ENCODE results near the gene SOWAHA.
"Not testable (repeated sequence)": the region's sequence is repeated elsewhere in the genome, so short reads cannot be mapped to it uniquely, and the experiment has no call there.

Gene SOWAHA

DNA sequence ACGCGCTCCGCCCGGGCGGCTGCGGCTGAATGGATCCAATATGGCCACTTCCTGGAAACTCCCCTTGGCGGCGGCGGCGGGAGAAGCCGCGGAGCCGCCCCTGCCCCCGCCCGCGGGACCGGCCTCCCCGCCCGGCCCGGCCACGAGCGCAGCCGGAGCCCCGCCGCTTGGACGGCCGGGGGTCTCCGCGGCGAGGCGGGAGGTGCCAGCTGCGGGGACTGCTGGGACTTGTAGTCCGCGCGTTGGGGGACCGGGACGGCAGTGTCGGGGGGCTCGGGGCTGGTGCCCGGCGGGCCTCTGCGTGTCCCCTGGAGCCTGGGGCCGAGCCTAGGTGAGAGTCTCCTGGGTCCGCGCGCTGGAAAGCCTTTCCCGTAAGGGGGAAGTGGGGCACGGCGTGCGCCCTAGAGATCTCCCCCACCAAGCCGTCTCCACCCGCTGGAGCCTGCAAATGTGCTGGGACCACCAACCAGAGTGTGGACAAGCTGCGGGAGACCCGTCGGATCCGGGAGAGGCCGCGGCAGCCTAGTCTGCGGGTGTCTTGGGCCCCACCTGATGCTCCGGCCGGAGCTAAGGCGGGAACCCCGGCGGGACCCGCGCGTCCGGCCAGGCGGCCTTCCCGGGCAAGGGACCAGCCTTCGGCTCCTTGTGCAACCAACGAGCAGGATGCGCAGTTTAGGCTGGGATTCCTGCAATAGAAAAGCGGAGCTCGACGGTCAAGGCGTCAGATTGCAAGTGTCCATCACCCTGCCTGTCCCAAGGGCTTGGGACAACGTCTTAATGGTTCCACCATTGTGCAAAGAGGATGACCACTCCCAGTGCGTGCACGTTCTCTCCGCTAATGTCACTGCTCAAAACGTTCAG, 35.7 kb upstream of the SOWAHA start, which contains the start of gene SEPTIN8:
Gene SEPTIN8, minus strand, starts transcription at position 31 of the 861 bp plus-strand sequence. CDS start 102 bp downstream, outside the sequence.
- DNase-seq (ENCODE audit: low read depth, low spot score): no peak

DNA sequence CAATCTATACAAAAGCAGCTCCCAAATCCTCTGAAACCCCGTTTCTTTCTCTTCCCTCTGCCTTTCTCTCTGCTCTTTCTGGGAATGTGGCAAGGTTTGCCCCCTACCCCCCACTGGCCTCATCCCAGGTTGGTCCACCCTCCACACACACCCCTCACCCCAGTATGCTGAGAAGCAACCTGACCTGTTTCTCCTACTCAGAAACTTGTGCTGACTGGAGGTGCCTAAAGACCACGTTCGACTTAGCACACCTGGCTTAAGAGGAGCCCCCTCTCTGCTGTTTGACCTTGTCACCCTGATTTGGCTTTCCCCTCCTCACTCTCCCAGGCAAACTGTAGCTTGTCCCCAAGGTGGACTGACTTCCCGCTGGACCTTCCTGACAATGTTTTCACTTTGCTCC, 35.0 kb upstream of the SOWAHA start:
- no peak for DNase-seq (ENCODE audit: low read depth, low spot score)

DNA sequence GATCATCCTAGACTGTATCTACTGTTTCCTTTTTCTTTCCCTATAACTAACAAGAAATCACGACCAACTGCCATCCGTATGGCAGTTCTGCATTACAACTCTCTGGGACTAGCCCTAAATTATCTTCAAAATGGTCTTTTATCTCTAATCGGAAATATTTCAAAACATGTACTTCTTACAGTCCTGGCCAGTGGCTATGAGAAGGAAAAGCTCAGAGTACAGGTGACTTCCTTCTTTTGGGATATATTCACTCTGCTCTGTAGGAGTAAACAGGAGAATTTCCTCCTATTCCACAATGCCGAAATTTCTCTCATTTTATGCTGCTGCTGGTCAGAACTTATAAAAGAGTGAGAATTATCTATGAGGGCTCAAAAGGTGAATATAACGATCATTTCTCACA, 34.2 kb upstream of the SOWAHA start:
- DNase-seq (ENCODE audit: low read depth, low spot score): no peak

GRCh38 chr5:132779961-132780360, 33.1 kb upstream of the SOWAHA start:
- DNase-seq (ENCODE audit: low read depth, low spot score): no peak

DNA sequence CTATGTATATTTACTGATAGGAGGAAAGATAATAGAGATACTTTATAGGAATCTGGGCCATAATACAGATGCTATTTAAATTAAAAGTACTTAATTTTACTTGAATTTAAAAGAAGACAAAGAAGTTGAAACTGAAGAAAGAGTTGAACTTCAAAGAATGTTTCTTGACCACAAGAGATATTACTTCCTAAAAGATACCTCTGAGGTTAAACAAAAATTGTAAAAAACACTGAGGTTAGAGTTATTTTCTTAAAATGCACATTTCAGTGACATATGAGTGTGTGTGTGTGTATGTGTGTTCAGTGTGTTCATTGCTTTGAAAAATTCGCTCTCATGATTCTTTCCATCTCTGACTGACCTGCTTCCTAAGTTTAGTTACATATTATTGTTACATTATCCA, 32.5 kb upstream of the SOWAHA start:
- DNase-seq (ENCODE audit: low read depth, low spot score): no peak

- no peak for DNase-seq (ENCODE audit: low read depth, low spot score)
Measured at GRCh38 chr5:132781029-132781428, 32.1 kb upstream of the SOWAHA start.

GRCh38 chr5:132782101-132782500, 31.0 kb upstream of the SOWAHA start:
- no peak for DNase-seq (ENCODE audit: low read depth, low spot score)

GRCh38 chr5:132785365-132785764, 27.7 kb upstream of the SOWAHA start:
- no peak for DNase-seq (ENCODE audit: low read depth, low spot score)

- DNase-seq (ENCODE audit: low read depth, low spot score): no peak
Measured at GRCh38 chr5:132785864-132786263, 27.2 kb upstream of the SOWAHA start.

GRCh38 chr5:132787076-132787475, 26.0 kb upstream of the SOWAHA start:
- no peak for DNase-seq (ENCODE audit: low read depth, low spot score)

- DNase-seq (ENCODE audit: low read depth, low spot score): no peak
Measured at GRCh38 chr5:132788508-132788907, 24.6 kb upstream of the SOWAHA start.

DNA sequence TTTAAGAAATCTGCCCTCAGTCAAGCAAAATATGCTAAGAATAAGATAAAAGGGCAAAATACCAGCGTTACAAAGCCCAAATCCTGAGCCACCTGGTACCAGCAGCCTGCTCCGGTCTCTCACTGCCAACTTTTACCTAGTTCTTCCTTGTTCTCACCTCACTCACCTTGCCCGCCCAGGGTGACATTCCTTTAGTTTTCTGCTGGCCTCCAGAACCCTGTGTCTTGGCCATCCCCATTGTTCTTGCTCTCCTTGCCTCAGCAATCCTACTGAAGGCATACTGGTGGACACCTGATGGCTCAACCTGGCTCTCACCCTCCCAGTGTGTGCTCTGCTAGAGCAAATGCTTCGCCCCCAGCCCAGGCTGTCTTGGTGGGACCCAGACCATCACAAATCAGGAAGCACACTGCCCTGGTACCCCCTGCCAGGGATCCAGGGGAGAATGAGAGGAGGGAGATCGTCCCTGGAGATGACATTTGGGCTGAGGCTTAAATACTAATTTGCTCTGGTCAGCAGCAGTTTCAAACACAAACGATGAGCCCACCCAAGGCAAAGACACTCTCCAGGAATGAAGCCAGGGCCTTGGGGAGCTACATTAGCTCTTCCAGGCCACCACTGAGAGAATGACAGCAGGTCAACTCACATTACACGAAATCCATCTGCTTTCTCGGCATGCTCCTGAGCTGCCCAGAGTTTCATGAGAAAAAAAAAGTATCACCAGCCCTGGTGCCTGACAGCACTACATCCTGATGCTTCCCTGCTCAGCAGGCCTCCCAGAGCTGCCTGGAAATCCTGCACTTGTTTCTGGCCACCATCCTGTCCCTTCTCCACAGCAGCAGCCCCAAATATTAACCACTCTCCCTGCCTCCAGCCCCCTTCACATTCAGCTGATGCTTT, 23.9 kb upstream of the SOWAHA start:
- no peak for DNase-seq (ENCODE audit: low read depth, low spot score)

- DNase-seq (ENCODE audit: low read depth, low spot score): no peak
Measured at GRCh38 chr5:132790201-132790865, 22.8 kb upstream of the SOWAHA start.

DNA sequence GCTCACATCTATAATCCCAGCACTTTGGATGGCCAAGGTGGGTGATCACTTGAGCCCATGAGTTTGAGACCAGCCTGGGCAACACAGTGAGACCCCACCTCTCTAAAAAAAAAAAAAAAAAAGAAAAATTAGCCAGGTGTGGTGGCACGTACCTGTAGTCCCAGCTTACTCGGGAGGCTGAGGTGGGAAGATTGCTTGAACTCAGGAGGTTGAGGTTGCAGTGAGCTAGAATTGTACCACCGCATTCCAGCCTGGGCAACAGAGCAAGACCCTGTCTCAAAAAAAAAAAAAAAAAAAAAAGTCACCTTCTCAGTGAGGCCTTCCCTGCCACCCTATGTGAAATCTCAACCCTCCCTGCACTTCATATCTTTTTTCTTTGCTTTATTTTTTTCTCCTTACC, 22.1 kb upstream of the SOWAHA start:
- no peak for DNase-seq (ENCODE audit: low read depth, low spot score)

- no peak for DNase-seq (ENCODE audit: low read depth, low spot score)
Measured at GRCh38 chr5:132797651-132798050, 15.5 kb upstream of the SOWAHA start.

DNA sequence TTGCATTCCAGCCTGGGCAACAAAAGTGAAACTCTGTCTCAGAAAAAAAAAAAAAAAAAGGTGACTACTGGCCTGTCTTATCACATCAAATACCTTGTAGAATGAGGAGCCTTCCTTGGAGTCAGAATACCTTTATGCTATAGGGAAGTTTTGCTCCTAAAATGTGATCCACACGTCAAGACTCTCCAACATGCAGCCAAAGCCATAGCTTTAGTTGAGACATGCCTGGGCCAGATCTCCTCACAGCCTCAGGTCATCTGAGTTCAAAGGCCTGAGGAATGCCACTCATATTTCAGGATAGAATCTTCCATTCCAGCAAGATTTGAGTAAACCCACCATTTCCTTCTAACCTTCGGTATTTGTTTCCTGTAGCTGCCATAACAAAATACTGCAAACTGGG, 13.7 kb upstream of the SOWAHA start:
- DNase-seq (ENCODE audit: low read depth, low spot score): no peak

- DNase-seq (ENCODE audit: low read depth, low spot score): no peak
Measured at GRCh38 chr5:132800545-132800944, 12.6 kb upstream of the SOWAHA start.

- no peak for DNase-seq (ENCODE audit: low read depth, low spot score)
Measured at GRCh38 chr5:132802044-132802684, 10.9 kb upstream of the SOWAHA start.

DNA sequence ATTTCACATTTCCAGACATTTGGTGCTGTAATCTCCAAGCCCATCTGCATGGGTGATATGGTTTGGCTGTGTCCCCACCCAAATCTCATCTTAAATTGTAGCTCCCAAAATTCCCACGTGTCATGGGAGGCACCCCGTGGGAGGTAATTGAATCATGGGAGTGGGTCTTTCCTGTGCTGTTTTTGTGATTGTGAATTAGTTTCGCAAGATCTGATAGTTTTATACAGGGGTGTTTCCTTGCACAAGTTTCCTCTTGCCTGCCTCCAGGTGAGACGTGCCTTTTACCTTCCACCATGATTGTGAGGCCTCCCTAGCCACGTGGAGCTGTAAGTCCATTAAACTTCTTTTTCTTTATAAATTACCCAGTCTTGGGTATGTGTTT, 10.4 kb upstream of the SOWAHA start:
- DNase-seq (ENCODE audit: low read depth, low spot score): not testable (repeated sequence)

GRCh38 chr5:132804219-132804618, 8.9 kb upstream of the SOWAHA start:
- not testable (repeated sequence) for DNase-seq (ENCODE audit: low read depth, low spot score)

GRCh38 chr5:132805872-132806271, 7.2 kb upstream of the SOWAHA start:
- not testable (repeated sequence) for DNase-seq (ENCODE audit: low read depth, low spot score)

- not testable (repeated sequence) for DNase-seq (ENCODE audit: low read depth, low spot score)
Measured at GRCh38 chr5:132806804-132807162, 6.3 kb upstream of the SOWAHA start.

All from brain pericyte (primary cell).